DND-41 (cell line): ENCODE data around the gene FBP1.
A peak's percentile ranks its signal among the peaks of the same experiment; 100 is the strongest.

Experiments
- ATAC-seq: fragments of 200-7000 bp; cut with Tn5 transposase; 3 replicates; pipeline ENCODE4 v1.9.1; 2021; ENCODE audit warnings: low read depth; ENCODE audit not compliant: insufficient read depth
- DNase-seq: peaks from one replicate; pipeline ENCODE4 v3.0.0-alpha.2; 2020
- H2AFZ ChIP-seq: 2 replicates; pipeline ENCODE4 v1.6.0; 2012; ENCODE audit warnings: low read depth, low read length
- H3K27ac ChIP-seq: 2 replicates; pipeline ENCODE4 v1.5.1; 2012; ENCODE audit warnings: low read length, inconsistent platforms
- H3K27me3 ChIP-seq: fragments of 200-600 bp; sonication (generic); 2 replicates; pipeline ENCODE4 v1.6.0; 2012; ENCODE audit warnings: low read length, mild to moderate bottlenecking, inconsistent platforms; ENCODE audit not compliant: insufficient read depth, poor library complexity
- H3K36me3 ChIP-seq: 2 replicates; pipeline ENCODE4 v1.5.1; 2012; ENCODE audit warnings: low read length, inconsistent platforms; ENCODE audit not compliant: insufficient read depth
- H3K4me1 ChIP-seq: 2 replicates; pipeline ENCODE4 v1.5.1; 2012; ENCODE audit warnings: mild to moderate bottlenecking, low read length; ENCODE audit not compliant: insufficient read depth
- H3K4me2 ChIP-seq: 2 replicates; pipeline ENCODE4 v1.6.0; 2012; ENCODE audit warnings: mild to moderate bottlenecking, moderate library complexity, low read length, inconsistent platforms; ENCODE audit not compliant: insufficient read depth
- H3K4me3 ChIP-seq, 2 experiments: fragments of 200-600 bp in 1 of 2; shearing (Covaris generic) in 1 of 2; 2 replicates each; pipeline ENCODE4 v1.5.1; 2012 to 2016; ENCODE audit warnings: inconsistent platforms in 2 of 2, low read length in 2 of 2, mild to moderate bottlenecking in 2 of 2, low read depth in 1 of 2, moderate library complexity in 1 of 2
- H3K79me2 ChIP-seq: 2 replicates; pipeline ENCODE4 v1.6.0; 2012; ENCODE audit warnings: low read length, inconsistent platforms; ENCODE audit not compliant: insufficient read depth
- H3K9ac ChIP-seq: 2 replicates; pipeline ENCODE4 v1.6.0; 2012; ENCODE audit warnings: low read depth, mild to moderate bottlenecking, inconsistent platforms, low read length, moderate library complexity
- H3K9me3 ChIP-seq: 2 replicates; pipeline ENCODE4 v1.5.1; 2012; ENCODE audit warnings: low read length, moderate library complexity, mild to moderate bottlenecking, inconsistent platforms; ENCODE audit not compliant: insufficient read depth, severe bottlenecking
- H4K20me1 ChIP-seq: 2 replicates; pipeline ENCODE4 v1.6.0; 2012; ENCODE audit warnings: low read length; ENCODE audit not compliant: insufficient read depth
- CTCF ChIP-seq: IDR thresholded peaks from 2 replicates; pipeline ENCODE4 v1.5.1; 2012; ENCODE audit warnings: borderline replicate concordance, low read length, moderate library complexity, mild to moderate bottlenecking; ENCODE audit not compliant: poor library complexity, severe bottlenecking; ENCODE audit errors: extremely low read depth
- EZH2 ChIP-seq: IDR thresholded peaks from 3 replicates; pipeline ENCODE4 v1.6.1; 2012; ENCODE audit warnings: borderline replicate concordance, low read depth, mild to moderate bottlenecking, moderate library complexity, low read length, inconsistent platforms; ENCODE audit not compliant: severe bottlenecking

FBP1 gene

GRCh38 chr9:94603259-94604160 lies 35.8 kb downstream of the FBP1 start:
- Histone ChIP-seq H3K4me3 (no peak overlapping the region), H4K20me1 (no peaks in the 10 kb centered on the region), H3K9me3 (no peaks in the 10 kb centered on the region), H3K27me3 (peaks cover 11% of the 10 kb centered on the region), H3K79me2 (no peaks in the 10 kb centered on the region), H2AFZ (no peak overlapping the region), H3K27ac (no peak overlapping the region), H3K9ac (no peak overlapping the region), H3K4me1 (no peaks in the 10 kb centered on the region; the same call in 1 of the 2 replicates), H3K4me2 (no peak overlapping the region), H3K36me3 (no peaks in the 10 kb centered on the region)
- DNase-seq (peak; percentile 60), ATAC-seq (peak; percentile 82)
- TF ChIP-seq EZH2 (no peak), CTCF (peak; percentile 76)

GRCh38 chr9:94602666-94603065 lies 36.7 kb downstream of the FBP1 start:
- ATAC-seq = no peak
- H3K36me3 ChIP-seq = no peaks in the 10 kb centered on the region
- no peaks in the 10 kb centered on the region for H4K20me1 ChIP-seq
- no peak overlapping the region for H3K4me2 ChIP-seq
- no peaks in the 10 kb centered on the region; the same call in 1 of the 2 replicates for H3K4me1 ChIP-seq
- no peak overlapping the region for H3K9ac ChIP-seq
- peaks cover 6% of the 10 kb centered on the region for H3K27me3 ChIP-seq
- no peaks in the 10 kb centered on the region for H3K9me3 ChIP-seq
- no peak for DNase-seq
- H3K79me2 ChIP-seq = no peaks in the 10 kb centered on the region
- H3K4me3 ChIP-seq = no peak overlapping the region
- no peak overlapping the region for H3K27ac ChIP-seq
- no peak overlapping the region for H2AFZ ChIP-seq
- no peak for TF ChIP-seq EZH2
- no peak for TF ChIP-seq CTCF

- Histone ChIP-seq H3K4me2 (no peak overlapping the region), H2AFZ (no peak overlapping the region)
- TF ChIP-seq EZH2 (no peak), CTCF (no peak)
Measured at GRCh38 chr9:94600715-94601114, 38.6 kb downstream of the FBP1 start.

More at GRCh38 chr9:94600715-94601114, 38.6 kb downstream of the FBP1 start:
- H3K27ac ChIP-seq = no peak overlapping the region
- H3K9ac ChIP-seq = no peak overlapping the region
- no peak overlapping the region for H3K4me3 ChIP-seq
- no peaks in the 10 kb centered on the region for H4K20me1 ChIP-seq
- DNase-seq (no peak), ATAC-seq (no peak)
- no peaks in the 10 kb centered on the region for H3K9me3 ChIP-seq
- H3K27me3 ChIP-seq = no peaks in the 10 kb centered on the region
- no peaks in the 10 kb centered on the region for H3K36me3 ChIP-seq
- no peaks in the 10 kb centered on the region for H3K79me2 ChIP-seq
- H3K4me1 ChIP-seq = no peaks in the 10 kb centered on the region; the same call in 1 of the 2 replicates
